GOT3 (cell line): ENCODE data around the gene ZNF506.
"Not testable (repeated sequence)": the region's sequence is repeated elsewhere in the genome, so short reads cannot be mapped to it uniquely, and the experiment has no call there.

ENCODE experiments used
- DNase-seq: peaks from one replicate; lab custom pipeline; 2025; ENCODE audit warnings: mixed read lengths; lab: John Stamatoyannopoulos, UW

ZNF506 gene

DNA sequence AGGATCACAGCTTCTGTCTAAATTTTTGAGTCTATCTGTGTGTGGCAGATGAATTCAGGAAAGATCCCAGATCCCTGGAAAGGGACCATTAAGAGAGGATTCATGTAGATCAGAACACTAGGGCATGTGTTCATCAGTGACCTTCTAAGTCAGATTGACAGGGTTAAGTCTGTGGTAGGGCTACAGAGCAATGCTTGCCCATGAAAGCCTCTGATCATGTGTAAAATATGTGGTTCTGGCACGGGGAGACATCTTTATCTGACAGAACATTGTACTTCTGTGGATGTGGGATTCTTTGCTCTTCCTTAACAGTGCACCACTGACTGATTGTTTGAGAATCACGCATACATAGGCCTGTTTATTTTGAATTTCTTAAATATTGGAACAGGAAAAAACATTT, 42.9 kb downstream of the ZNF506 start:
- DNase-seq, result no peak

GRCh38 chr19:19777692-19778091, 43.9 kb downstream of the ZNF506 start:
- DNase-seq, result no peak

- peak; percentile 83 for DNase-seq
Measured at GRCh38 chr19:19776206-19777008, 45.1 kb downstream of the ZNF506 start.

GRCh38 chr19:19775891-19776205, 45.7 kb downstream of the ZNF506 start:
- DNase-seq, result no peak

DNA sequence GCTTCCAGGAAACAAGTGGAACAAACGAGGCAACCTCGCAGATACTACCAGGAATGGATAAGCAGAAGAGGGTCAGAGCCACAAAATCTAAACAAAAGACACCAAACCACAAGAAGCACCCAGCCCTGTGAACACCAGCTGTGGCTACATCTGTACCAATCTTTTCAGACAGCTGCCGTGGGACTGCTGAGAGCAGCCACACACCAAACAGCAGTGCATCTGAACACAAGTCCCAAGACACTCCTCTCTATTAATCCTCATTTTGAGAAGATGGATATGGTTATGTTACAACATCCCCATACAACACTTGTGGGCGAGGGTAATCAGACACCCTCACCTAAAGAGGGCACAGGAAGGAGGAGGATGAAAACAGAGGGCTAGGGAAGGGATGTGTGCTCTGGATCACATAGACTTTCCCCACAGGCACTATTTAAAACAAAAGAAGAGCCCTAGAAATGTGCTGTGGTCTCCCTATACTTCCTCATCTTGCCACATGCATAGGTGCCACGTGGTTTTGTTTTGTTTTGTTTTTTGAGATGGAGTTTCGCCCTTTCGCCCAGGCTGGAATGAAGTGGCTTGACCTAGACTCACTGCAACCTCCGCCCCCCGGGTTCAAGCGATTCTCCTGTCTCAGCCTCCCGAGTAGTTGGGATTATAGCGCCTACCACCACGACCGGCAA, 47.1 kb downstream of the ZNF506 start:
- no peak for DNase-seq

DNA sequence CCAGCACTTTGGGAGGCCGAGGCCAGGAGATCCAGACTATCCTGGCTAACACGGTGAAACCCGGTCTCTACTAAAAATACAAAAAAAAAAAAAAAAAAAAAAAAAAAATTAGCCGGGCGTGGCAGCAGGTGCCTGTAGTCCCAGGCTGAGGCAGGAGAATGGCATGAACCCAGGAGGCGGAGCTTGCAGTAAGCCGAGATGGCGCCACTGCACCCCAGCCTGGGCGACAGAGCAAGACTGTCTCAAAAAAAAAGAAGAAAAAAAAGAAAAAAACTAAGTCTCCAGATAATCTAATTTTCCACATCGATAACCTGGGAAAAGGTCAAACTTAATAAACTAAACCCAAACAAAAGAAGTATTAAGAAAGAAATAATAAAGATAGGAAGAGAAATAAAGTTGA, 49.6 kb downstream of the ZNF506 start:
- not testable (repeated sequence) for DNase-seq

DNA sequence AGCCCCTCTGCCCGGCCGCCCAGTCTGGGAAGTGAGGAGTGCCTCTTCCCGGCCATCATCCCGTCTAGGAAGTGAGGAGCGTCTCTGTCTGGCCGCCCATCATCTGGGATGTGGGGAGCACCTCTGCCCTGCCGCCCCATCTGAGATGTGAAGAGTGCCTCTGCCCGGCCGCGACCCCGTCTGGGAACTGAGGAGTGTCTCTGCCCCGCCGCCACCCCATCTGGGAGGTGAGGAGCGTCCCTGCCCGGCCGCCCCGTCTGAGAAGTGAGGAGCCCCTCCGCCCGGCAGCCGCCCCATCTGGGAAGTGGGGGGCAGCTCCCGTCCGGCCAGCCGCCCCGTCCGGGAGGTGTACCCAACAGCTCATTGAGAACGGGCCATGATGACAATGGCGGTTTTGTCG, 51.6 kb downstream of the ZNF506 start:
- not testable (repeated sequence) for DNase-seq

DNA sequence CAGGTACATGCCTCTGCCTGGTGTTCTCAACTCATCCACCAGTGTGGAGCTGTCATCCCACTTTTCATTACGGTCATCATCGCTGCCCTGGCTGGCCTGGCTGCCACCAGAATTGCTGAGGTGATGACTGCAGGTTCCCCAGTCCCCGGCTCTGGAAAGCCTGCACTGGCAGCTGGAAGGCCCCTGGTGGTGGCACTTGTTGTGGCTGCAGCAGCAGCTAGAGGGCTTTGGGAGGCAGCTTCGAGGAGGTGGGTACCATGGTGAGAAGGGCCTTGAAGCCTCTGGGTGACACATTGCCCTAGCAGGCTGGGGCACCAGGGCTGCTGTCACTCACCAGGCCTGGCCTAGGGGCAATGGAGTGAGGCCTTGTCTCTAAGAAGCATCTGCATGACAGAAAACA, 63.4 kb downstream of the ZNF506 start:
- DNase-seq, result no peak

DNA sequence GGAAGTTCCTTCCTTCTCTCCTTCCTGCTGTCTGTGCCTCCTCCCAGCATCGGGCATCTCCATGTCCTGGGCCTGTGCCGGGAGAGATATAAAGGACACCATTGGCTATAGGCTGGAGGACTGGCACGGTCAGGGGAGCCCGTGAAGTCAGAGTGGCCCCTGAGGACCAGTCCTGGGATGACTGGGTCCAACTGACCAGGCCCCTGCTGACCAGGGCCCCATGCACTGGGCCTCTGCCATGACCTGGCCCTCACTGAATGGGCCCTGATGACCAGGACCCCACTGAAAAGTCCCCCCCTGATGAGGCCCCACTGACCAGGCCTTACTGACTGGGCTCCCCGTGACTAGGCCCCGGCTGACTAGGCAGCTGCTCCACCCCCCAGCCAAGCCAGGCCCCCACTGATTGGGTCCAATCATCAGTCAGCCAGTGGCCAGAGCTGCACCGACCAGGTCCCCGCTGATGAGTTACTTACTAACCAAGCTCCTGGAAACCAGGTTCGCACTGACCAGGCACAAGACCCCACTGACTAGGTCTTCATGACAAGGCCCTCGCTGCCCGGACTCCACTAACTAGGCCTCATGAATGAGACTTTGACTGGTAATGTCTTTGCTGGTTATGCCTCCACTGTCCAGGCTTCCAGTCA, 68.7 kb downstream of the ZNF506 start:
- no peak for DNase-seq

GRCh38 chr19:19751846-19752245, 69.7 kb downstream of the ZNF506 start:
- no peak for DNase-seq

- no peak for DNase-seq
Measured at GRCh38 chr19:19750842-19751790, 70.4 kb downstream of the ZNF506 start.

DNA sequence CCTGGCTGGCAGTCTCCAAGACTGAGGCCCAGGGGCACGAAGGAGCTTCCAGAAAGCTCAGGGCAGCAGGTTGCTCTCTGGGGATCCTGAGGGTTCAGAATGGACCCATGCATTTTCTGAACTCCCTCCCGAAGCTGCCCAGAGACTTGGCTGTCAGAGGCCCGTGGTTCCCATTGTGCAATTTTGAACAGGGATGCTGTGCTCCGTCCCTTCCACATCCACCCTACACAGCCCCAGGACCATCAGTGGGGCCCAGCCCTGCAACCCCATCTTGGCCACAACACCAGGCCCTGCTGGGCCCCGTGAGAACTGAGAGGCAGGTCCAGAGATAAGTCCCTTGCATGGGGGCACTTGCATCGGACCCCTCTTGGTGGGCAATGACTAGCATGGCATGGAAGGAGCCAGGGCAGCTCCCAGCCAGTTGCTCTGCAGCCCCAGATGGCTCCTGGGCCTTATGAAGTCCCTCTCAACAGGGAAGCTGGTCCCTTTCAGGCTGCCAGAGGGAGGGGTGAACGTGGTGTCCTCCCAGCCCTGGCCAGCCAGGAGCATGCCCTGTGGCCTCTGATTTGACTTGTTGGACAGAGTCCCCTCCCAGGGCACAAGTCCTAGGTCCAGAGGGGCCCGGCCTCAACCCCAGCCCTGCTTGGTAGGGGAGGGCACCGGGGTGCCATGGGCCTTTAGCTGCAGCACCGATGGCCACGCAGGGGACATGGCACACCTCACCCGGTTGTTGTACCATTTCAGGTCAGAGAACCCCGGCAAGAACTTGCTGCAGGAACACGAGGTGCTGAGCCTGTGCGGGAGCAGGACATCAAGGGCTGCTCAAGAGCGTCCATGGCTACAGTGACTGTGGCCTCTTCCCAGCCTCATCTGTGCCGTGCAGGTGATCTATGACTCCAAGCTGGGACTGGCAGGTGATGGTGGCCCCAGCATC, 71.4 kb downstream of the ZNF506 start:
- DNase-seq, result no peak

DNA sequence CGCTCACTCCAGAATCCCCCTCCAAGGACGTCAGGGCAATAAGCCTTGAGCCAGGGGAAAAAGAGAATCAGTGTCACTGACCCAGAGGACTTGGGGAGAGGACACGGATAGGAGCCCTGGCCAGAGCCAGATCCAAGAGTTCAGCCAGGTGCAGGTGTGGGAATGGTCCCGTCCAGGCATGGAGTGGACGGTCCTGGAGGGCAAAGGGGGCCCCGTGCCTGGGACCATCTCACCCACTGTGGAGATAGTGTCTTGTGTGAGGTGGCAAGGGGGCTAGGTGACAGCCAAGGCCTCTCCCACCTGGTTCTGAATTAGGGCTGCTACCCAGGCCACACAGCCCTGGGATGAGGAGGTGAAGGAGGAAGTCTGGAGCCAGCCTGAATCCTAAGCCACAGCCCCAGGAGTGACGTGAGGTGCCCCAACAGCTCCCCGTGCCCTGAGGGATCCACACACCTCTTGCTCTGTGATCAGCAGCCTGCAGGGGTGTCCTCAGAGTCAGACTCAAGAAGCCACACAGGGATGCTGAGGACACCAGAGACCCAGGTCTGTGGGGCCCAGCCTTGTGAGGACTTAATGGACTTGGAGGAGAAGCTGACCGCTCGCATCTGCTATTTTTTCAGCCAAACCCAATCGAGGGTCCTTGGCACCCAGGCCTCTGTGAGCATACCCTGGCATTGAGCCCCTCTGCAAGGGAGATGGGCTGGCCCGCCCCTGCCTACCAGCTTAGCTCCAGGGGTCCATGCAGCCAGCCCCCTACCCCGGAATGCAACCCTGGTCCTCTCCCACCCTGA, 72.2 kb downstream of the ZNF506 start:
- no peak for DNase-seq

GRCh38 chr19:19748249-19748938, 73.2 kb downstream of the ZNF506 start:
- no peak for DNase-seq

DNA sequence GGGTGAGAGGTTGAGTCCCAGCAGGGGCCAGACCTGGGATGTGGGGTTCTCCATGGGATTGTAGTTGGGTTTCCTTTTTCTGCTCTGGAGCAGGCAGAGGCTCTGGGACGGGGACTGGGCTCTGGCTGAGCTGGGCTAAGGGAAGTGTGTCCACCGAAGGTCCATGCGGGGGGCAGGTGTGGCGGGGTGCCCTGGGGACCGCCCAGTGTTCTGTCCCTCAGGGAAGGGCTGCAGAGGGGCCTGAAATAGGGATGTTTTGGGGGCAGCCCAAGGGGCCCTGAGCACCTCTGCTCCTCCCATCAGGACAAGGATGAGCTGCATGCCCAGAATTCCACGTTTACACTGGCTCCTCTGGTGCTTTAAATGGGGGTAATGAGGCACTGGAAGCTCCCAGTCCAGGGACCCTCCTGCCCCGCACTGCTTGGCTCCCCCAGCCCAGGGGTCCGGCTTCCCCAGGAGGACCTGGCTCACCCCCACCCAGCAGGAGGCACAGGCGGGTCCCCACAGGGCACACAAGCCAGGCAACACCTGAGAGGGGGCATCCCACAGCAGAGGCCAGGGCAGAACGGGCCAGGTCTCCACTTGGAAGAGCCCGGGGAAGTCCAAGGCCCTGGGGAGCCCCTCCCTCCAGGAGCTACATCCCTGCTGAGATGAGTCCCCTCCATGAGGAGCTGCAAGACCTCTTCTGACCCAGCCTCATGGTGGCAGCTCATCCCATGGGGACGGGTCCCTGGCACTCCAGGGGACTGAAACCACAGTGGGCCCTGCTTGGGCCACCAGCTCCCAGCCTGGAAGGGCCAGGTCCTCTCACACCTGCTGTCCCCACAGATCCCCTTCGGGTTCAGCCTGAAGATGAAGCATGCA, 74.0 kb downstream of the ZNF506 start:
- DNase-seq, result no peak

DNA sequence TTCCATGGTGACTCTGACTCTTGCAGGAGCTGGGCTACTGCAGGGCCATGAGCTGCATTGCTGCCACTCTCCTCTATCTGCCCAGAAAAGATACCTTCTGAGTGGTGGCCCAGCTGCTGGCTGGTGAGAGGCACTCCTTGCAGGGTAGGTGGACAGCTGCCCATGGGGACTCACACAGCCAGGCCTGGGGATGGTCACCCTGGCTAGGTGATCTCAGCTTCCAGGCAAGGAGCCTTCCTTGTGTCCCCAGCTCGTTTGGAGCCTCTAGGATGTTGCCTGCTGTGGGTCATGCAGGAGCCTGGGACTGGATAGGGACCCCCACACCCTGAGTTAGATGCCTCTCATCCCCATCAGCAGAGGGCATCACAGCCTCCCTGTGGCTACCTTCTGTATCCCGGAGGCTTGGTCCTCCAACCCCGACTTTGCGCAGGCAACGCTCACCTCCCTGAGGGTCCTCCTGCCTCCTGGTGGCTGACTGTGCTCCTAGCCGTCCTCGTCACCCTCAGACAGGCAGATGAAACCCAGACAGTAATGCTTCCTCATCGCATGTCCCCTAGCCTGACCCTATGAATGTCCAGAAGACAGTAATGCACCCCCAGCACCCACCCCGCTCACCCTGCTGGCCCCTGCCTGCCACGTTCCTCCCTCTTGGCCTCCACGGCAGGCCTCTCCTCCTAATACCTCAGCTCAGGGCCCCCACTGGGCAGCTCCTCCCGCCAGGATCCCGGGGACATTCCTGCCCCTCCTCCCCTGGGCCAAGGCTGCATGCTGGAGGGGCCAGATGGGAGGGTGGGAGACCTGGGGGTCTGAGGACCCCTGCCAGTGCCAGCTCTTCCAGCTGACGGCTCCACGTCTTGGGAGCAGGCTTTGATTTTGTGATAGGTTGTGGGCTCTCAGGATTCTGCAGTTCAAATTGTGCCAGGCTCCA, 75.0 kb downstream of the ZNF506 start:
- DNase-seq, result no peak

GRCh38 chr19:19745496-19746285, 75.9 kb downstream of the ZNF506 start:
- DNase-seq, result no peak
